HCT116 (cell line): ENCODE measurements around the gene KLK1. TPM values are rescaled to one million over a fixed set of nuclear protein-coding genes. Genes with fewer than 3 reads are reported as not detected.

Source experiments
- ATAC-seq: fragments of 200-7000 bp; cut with Tn5 transposase; 2 replicates; pipeline ENCODE4 v1.9.1; 2020; ENCODE audit warnings: mild to moderate bottlenecking, moderate library complexity
- BruUV-seq: library from RNA; stranded (reverse); fragments of 400-500 nt; replicated peaks from 2 replicates; lab custom pipeline; 2021; lab: Mats Ljungman, UMichigan
- CTCF ChIA-PET: fragments of 300-600 bp; sonication (Branson Sonifier 250); formaldehyde crosslinking; loops from one replicate; lab custom pipeline; 2021; ENCODE audit warnings: antibody characterized with exemption; lab: Charles Lee
- POLR2A ChIA-PET: fragments of 300-600, 350-600 bp; sonication (Branson Sonifier 250); formaldehyde crosslinking; loops from one replicate; lab custom pipeline; 2021; ENCODE audit warnings: antibody characterized with exemption; lab: Charles Lee
- RAD21 ChIA-PET, 2 experiments: fragments of 300-600 bp; sonication (Branson Sonifier 250); formaldehyde crosslinking; loops; one replicate each; lab custom pipeline; 2023; ENCODE audit warnings: low total read pairs in 2 of 2; ENCODE audit not compliant: uncharacterized antibody in 2 of 2, unreplicated experiment in 2 of 2, low non-redundant PET in 1 of 2; lab: Charles Lee
- DNase-seq: peaks from one replicate; pipeline ENCODE4 v3.0.0-alpha.2; 2010; ENCODE audit warnings: low read depth, low spot score
- H2AFZ ChIP-seq: fragments of 200-600 bp; shearing (Covaris generic), sonication (generic); 2 replicates; pipeline ENCODE4 v1.6.1; 2017; ENCODE audit warnings: low read depth, mixed run types, mixed read lengths, antibody characterized with exemption, low read length; ENCODE audit not compliant: poor library complexity, severe bottlenecking
- H3K27ac ChIP-seq: 2 replicates; pipeline ENCODE4 v1.5.1; 2012; ENCODE audit warnings: low read depth, low read length
- H3K27me3 ChIP-seq: fragments of 200-600 bp; sonication (generic); 2 replicates; pipeline ENCODE4 v1.6.1; 2016; ENCODE audit warnings: mixed run types, low read length, mixed read lengths; ENCODE audit not compliant: insufficient read depth
- H3K36me3 ChIP-seq, 2 experiments: fragments of 200-500 bp in 1 of 2; fragments of 200-600 bp in 1 of 2; sonication (Bioruptor generic) in 1 of 2; sonication (generic) in 1 of 2; 2 replicates each; pipeline versions ENCODE4 v1.5.1 to v1.6.1; 2014 to 2016; ENCODE audit warnings: low read length in 2 of 2, inconsistent platforms in 1 of 2, mixed read lengths in 1 of 2, mixed run types in 1 of 2; ENCODE audit not compliant: insufficient read depth in 2 of 2, control insufficient read depth in 1 of 2
- H3K4me1 ChIP-seq, 2 experiments: fragments of 200-600 bp in 1 of 2; sonication (generic) in 1 of 2; 2 replicates each; pipeline versions ENCODE4 v1.5.1 to v1.6.1; 2012 to 2017; ENCODE audit warnings: low read length in 2 of 2, inconsistent platforms in 1 of 2, mild to moderate bottlenecking in 1 of 2, mixed read lengths in 1 of 2, mixed run types in 1 of 2, moderate library complexity in 1 of 2; ENCODE audit not compliant: insufficient read depth in 2 of 2, control insufficient read depth in 1 of 2
- H3K4me2 ChIP-seq: fragments of 200-600 bp; sonication (generic); 2 replicates; pipeline ENCODE4 v1.6.1; 2017; ENCODE audit warnings: mixed run types, low read length, mixed read lengths
- H3K4me3 ChIP-seq, 2 experiments: fragments of 200-600 bp in 1 of 2; sonication (generic) in 1 of 2; replicated peaks in 1 of 2; 2 replicates each; pipeline ENCODE4 v1.5.1; 2011 to 2016; ENCODE audit warnings: low read length in 2 of 2, control low read depth in 1 of 2, low read depth in 1 of 2, mild to moderate bottlenecking in 1 of 2, mixed read lengths in 1 of 2, mixed run types in 1 of 2
- H3K79me2 ChIP-seq: fragments of 200-600 bp; sonication (generic); 2 replicates; pipeline ENCODE4 v1.6.1; 2017; ENCODE audit warnings: mild to moderate bottlenecking, mixed run types, low read length, moderate library complexity, mixed read lengths; ENCODE audit not compliant: insufficient read depth
- H3K9ac ChIP-seq: fragments of 200-600 bp; sonication (generic); 2 replicates; pipeline ENCODE4 v1.6.1; 2016; ENCODE audit warnings: low read length, mixed read lengths
- H3K9me2 ChIP-seq: fragments of 200-600 bp; sonication (generic), shearing (Covaris generic); 2 replicates; pipeline ENCODE4 v1.6.1; 2017; ENCODE audit warnings: mixed run types, mild to moderate bottlenecking, moderate library complexity; ENCODE audit not compliant: insufficient read depth
- H3K9me3 ChIP-seq, 2 experiments: fragments of 200-500 bp in 1 of 2; fragments of 200-600 bp in 1 of 2; sonication (Bioruptor generic) in 1 of 2; sonication (generic) in 1 of 2; 2 replicates each; pipeline ENCODE4 v1.6.1; 2014 to 2017; ENCODE audit warnings: low read length in 2 of 2, mixed read lengths in 2 of 2, inconsistent platforms in 1 of 2, low read depth in 1 of 2, mild to moderate bottlenecking in 1 of 2, mixed run types in 1 of 2, moderate library complexity in 1 of 2; ENCODE audit not compliant: control insufficient read depth in 1 of 2, insufficient read depth in 1 of 2
- H4K20me1 ChIP-seq: fragments of 200-600 bp; sonication (generic), shearing (Covaris generic); 2 replicates; pipeline ENCODE4 v1.6.1; 2017; ENCODE audit warnings: mixed run types, mild to moderate bottlenecking, moderate library complexity; ENCODE audit not compliant: insufficient read depth
- CBX3 ChIP-seq: IDR thresholded peaks from 2 replicates; pipeline ENCODE4 v1.6.1; 2012; ENCODE audit warnings: low read depth
- CEBPB ChIP-seq: IDR thresholded peaks from 2 replicates; pipeline ENCODE4 v1.6.1; 2012; ENCODE audit warnings: low read depth
- EGR1 ChIP-seq: IDR thresholded peaks from 2 replicates; pipeline ENCODE4 v1.6.1; 2012; ENCODE audit warnings: low read depth
- ELF1 ChIP-seq: IDR thresholded peaks from 2 replicates; pipeline ENCODE4 v1.6.1; 2012; ENCODE audit warnings: low read depth, borderline replicate concordance
- EZH2phosphoT487 ChIP-seq: fragments of 200-600 bp; IDR thresholded peaks from 2 replicates; pipeline ENCODE4 v1.6.1; 2018; ENCODE audit warnings: antibody characterized with exemption, borderline replicate concordance
- FOSL1 ChIP-seq: IDR thresholded peaks from 2 replicates; pipeline ENCODE4 v1.6.1; 2012; ENCODE audit warnings: low read depth
- RAD21 ChIP-seq: IDR thresholded peaks from 2 replicates; pipeline ENCODE4 v1.6.1; 2012; ENCODE audit warnings: low read depth, mild to moderate bottlenecking
- TCF7L2 ChIP-seq: IDR thresholded peaks from 2 replicates; pipeline ENCODE4 v1.7.0; 2011; ENCODE audit warnings: borderline replicate concordance, inconsistent platforms; ENCODE audit not compliant: insufficient read depth, insufficient read length; ENCODE audit errors: extremely low read depth
- ZFX ChIP-seq: fragments of 450-650 bp; IDR thresholded peaks from 2 replicates; pipeline ENCODE4 v1.6.1; 2017
- ZNF274 ChIP-seq: fragments of 200-500 bp; sonication (Bioruptor generic); IDR thresholded peaks from 2 replicates; pipeline ENCODE4 v1.6.1; 2014; ENCODE audit warnings: mild to moderate bottlenecking, low read depth, low read length, inconsistent platforms
- intact Hi-C: fragments of 100-400 bp; cut with micrococcal nuclease; formaldehyde crosslinking; loops from 2 replicates; pipeline ENCODE4 v1.10.0; 2022
- total RNA-seq: library from RNA; stranded (reverse); gene quantifications from one replicate; pipeline ENCODE4 v1.2.1, GENCODE V29; 2021; ENCODE audit not compliant: unreplicated experiment
- TF ChIP-seq, protein P1 (sequence below): IDR thresholded peaks from 2 replicates; pipeline ENCODE4 v1.6.1; 2012; ENCODE audit warnings: low read depth
- TF ChIP-seq, protein P2 (sequence below): IDR thresholded peaks from 2 replicates; pipeline ENCODE4 v1.6.1; 2012

Gene KLK1
- total RNA-seq, 1 experiment from 2014 or later: 3.3 TPM

DNA sequence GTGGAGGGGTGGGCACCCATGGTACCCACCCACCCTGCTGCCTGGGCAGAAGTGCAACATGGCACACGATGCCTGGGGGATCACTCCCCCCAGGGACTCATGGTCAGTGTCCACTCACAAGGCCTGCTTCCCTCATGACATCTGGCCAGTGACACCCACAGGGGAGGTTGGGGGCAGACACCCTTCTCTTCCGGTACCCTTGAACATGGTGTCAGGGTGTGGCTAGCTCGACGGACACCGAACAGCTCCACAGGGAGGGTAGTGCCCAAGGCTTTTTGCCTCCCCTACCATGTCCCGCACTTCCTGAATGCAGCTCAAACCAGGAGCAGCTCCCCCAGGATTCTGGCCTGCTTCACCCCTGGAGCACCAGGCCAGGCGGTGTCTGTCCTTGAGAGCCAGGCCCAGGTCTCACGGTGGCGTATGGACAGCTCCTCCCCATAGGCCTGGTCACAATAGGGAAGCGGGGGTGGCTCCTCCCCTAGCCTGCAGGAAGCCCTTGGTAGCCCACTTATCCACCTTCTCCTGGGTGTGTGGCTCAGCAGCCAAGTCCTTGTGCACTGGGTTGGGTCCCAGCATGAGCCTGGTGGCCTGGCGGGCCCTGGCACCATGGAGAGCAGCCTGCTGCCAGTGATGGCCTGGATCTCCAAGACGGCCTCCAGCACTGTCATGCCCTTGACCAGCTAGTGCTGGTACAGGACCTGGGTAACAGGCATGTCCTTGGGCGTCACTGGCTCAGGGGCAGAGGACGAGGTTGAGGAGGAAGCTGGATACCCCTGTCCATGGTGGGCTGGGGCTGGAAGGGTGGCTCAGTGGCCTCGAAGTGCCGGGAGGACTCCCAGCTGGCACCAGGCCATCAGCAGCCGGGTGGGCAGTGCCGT lies 25.6 kb downstream of the KLK1 start (continued):
- TF ChIP-seq RAD21: no peak
- no peak for TF ChIP-seq ZNF274
- no peak for TF ChIP-seq TCF7L2
- TF ChIP-seq CBX3: no peak
- TF ChIP-seq, protein P1, sequence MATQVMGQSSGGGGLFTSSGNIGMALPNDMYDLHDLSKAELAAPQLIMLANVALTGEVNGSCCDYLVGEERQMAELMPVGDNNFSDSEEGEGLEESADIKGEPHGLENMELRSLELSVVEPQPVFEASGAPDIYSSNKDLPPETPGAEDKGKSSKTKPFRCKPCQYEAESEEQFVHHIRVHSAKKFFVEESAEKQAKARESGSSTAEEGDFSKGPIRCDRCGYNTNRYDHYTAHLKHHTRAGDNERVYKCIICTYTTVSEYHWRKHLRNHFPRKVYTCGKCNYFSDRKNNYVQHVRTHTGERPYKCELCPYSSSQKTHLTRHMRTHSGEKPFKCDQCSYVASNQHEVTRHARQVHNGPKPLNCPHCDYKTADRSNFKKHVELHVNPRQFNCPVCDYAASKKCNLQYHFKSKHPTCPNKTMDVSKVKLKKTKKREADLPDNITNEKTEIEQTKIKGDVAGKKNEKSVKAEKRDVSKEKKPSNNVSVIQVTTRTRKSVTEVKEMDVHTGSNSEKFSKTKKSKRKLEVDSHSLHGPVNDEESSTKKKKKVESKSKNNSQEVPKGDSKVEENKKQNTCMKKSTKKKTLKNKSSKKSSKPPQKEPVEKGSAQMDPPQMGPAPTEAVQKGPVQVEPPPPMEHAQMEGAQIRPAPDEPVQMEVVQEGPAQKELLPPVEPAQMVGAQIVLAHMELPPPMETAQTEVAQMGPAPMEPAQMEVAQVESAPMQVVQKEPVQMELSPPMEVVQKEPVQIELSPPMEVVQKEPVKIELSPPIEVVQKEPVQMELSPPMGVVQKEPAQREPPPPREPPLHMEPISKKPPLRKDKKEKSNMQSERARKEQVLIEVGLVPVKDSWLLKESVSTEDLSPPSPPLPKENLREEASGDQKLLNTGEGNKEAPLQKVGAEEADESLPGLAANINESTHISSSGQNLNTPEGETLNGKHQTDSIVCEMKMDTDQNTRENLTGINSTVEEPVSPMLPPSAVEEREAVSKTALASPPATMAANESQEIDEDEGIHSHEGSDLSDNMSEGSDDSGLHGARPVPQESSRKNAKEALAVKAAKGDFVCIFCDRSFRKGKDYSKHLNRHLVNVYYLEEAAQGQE: no peak
- no peak for TF ChIP-seq CEBPB

DNA sequence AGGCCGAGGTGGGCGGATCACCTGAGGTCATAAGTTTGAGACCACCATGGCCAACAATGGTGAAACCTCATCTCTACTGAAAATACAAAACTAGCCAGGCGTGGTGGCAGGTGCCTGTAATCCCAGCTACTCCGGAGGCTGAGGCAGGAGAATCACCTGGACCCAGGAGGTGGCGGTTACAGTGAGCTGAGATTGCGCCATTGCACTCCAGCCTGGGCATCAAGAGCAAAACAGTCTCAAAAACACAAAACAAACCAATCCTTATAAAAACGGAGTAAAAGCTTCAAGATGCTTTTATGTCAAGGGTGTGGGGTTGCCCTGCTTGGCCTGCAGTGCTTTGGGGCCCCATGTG lies 26.2 kb downstream of the KLK1 start:
- BruUV-seq: no TSS peak
- POLR2A ChIA-PET: interaction anchor here (1.2 to 3.5 kb wide), 3 partner anchors 7 to 221 kb away, joined by 3 to 19 read pairs (median 4); no protein-coding TSS in a partner anchor

More for the DNA sequence above, 26.2 kb downstream of the KLK1 start:
- Histone ChIP-seq H3K4me3 (no peak overlapping the region), H3K36me3 (peaks cover 41 to 50% of the 10 kb centered on the region in 2 experiments), H3K9me2 (no peaks in the 10 kb centered on the region), H3K9me3 (no peaks in the 10 kb centered on the region), H3K4me1 (peaks cover 14 to 38% of the 10 kb centered on the region in 2 experiments), H2AFZ (no peak overlapping the region), H3K9ac (no peak overlapping the region), H3K4me2 (no peak overlapping the region), H4K20me1 (peaks cover 54% of the 10 kb centered on the region; the same call in 1 of the 2 replicates), H3K27ac (no peak overlapping the region; the same call in 1 of the 2 replicates), H3K79me2 (peaks cover 49% of the 10 kb centered on the region), H3K27me3 (no peaks in the 10 kb centered on the region)
- DNase-seq (no peak), ATAC-seq (no peak)
- TF ChIP-seq RAD21 (no peak), ZFX (no peak), FOSL1 (no peak), CEBPB (no peak), TCF7L2 (no peak), EZH2phosphoT487 (no peak), ELF1 (no peak), EGR1 (no peak)
- TF ChIP-seq, protein P2, sequence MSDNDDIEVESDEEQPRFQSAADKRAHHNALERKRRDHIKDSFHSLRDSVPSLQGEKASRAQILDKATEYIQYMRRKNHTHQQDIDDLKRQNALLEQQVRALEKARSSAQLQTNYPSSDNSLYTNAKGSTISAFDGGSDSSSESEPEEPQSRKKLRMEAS: no peak
- ChIA-PET CTCF (interaction anchor here (0.6 to 1.0 kb wide), 2 partner anchors 125 to 299 kb away, joined by 3 to 4 read pairs; no protein-coding TSS in a partner anchor), RAD21 (no interaction called here)
- intact Hi-C loops: no loop called here
